Uterus (tissue), 2 donors: ENCODE measurements around the gene CCDC8.

ENCODE experiments used
- CTCF ChIP-seq, 4 experiments: fragments of 200-600 bp in 2 of 4; fragments of 450-650 bp in 2 of 4; sonication (generic) in 2 of 4; IDR thresholded peaks; one replicate each; pipeline ENCODE4 v1.5.1; 2016 to 2019; ENCODE audit warnings: antibody characterized with exemption in 4 of 4, mild to moderate bottlenecking in 2 of 4, moderate library complexity in 1 of 4
- POLR2A ChIP-seq, 2 donors: fragments of 450-650 bp; IDR thresholded peaks; one replicate each; pipeline ENCODE4 v1.6.1; 2016; ENCODE audit warnings: antibody characterized with exemption in 2 of 2, mild to moderate bottlenecking in 1 of 2, moderate library complexity in 1 of 2

DNA sequence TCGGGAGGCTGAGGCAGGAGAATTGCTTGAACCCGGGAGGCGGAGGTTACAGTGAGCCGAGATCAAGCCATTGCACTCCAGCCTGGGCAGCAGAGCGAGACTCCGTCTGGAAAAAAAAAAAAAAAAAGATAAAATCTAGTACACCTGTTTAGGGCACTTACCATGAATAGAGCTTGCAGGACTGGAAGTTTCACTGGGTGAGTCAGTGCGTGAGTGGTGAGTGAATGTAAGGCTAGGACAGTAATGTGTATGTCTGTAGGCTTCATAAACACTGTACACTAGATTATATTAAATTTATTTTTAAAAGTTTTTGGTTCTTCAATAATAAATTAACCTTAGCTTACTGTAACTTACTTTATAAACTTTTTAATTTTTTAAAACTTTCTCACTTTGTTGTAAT, 43.5 kb downstream of the CCDC8 start:
- no peak for TF ChIP-seq CTCF (IDR thresholded peaks at IDR 0.05)
- no peak for TF ChIP-seq POLR2A (IDR thresholded peaks at IDR 0.05)
